Fibroblast of villous mesenchyme (primary cell): ENCODE measurements around the gene UBE2O. TPM values are rescaled to one million over a fixed set of nuclear protein-coding genes. Genes with fewer than 3 reads are reported as not detected.

Source experiments
- DNase-seq: peaks from one replicate; pipeline ENCODE4 v3.0.0-alpha.2; 2010; ENCODE audit warnings: low read depth
- H3K4me3 ChIP-seq: 2 replicates; pipeline ENCODE4 v1.5.1; 2011; ENCODE audit warnings: low read depth, mild to moderate bottlenecking, low read length
- CTCF ChIP-seq: IDR thresholded peaks from 2 replicates; pipeline ENCODE4 v1.5.1; 2012; ENCODE audit warnings: low read depth, mild to moderate bottlenecking, low read length; ENCODE audit not compliant: insufficient read depth
- total RNA-seq: library from RNA; depleted of rRNA; stranded (reverse); fragments of >200 nt; gene quantifications from 2 replicates; pipeline ENCODE4 v1.2.3, GENCODE V29; 2012

The UBE2O gene
- total RNA-seq, 1 donor: 25.9 TPM

GRCh38 chr17:76382351-76382802, 70.6 kb downstream of the UBE2O start:
- peak overlapping the region; percentile 71 for H3K4me3 ChIP-seq
- TF ChIP-seq CTCF: no peak
- peak; percentile 58 for DNase-seq

- TF ChIP-seq CTCF: no peak
- peak overlapping the region; percentile 71 for H3K4me3 ChIP-seq
- no peak for DNase-seq
Measured at GRCh38 chr17:76381633-76382350, 71.2 kb downstream of the UBE2O start.

GRCh38 chr17:76379646-76380376, 73.1 kb downstream of the UBE2O start:
- no peak overlapping the region for H3K4me3 ChIP-seq
- DNase-seq: no peak

GRCh38 chr17:76379275-76379641, 73.7 kb downstream of the UBE2O start:
- TF ChIP-seq CTCF: no peak

More at GRCh38 chr17:76379646-76380376, 73.1 kb downstream of the UBE2O start:
- TF ChIP-seq CTCF: no peak

GRCh38 chr17:76378548-76379274, 74.2 kb downstream of the UBE2O start:
- DNase-seq: no peak
- no peak for TF ChIP-seq CTCF
- no peak overlapping the region for H3K4me3 ChIP-seq

More at GRCh38 chr17:76379275-76379641, 73.7 kb downstream of the UBE2O start:
- no peak overlapping the region for H3K4me3 ChIP-seq
- no peak for DNase-seq

- no peak for DNase-seq
- no peak overlapping the region for H3K4me3 ChIP-seq
- TF ChIP-seq CTCF: no peak
Measured at GRCh38 chr17:76376318-76377133, 76.4 kb downstream of the UBE2O start.
